GM18511 (cell line): ENCODE results near the gene TCL1B.
"Not testable (repeated sequence)": the region's sequence is repeated elsewhere in the genome, so short reads cannot be mapped to it uniquely, and the experiment has no call there.

ENCODE experiments used
- ATAC-seq: cut with Tn5 transposase; IDR thresholded peaks from one replicate; pipeline ENCODE4 v1.9.1; 2021; ENCODE audit warnings: mild to moderate bottlenecking, moderate library complexity; ENCODE audit not compliant: unreplicated experiment

Gene TCL1B

GRCh38 chr14:95685978-95686922, at the start of gene TCL1B:
Gene TCL1B, plus strand, starts transcription at chr14:95686426. Its CDS starts 42 bp downstream, at chr14:95686468.
- no peak for ATAC-seq

GRCh38 chr14:95644981-95645380, 41.2 kb upstream of the TCL1B start:
- ATAC-seq: no peak

GRCh38 chr14:95645389-95645996, 40.7 kb upstream of the TCL1B start:
- no peak for ATAC-seq

GRCh38 chr14:95647926-95648325, 38.3 kb upstream of the TCL1B start:
- no peak for ATAC-seq

- no peak for ATAC-seq
Measured at GRCh38 chr14:95649230-95649629, 37.0 kb upstream of the TCL1B start.

- ATAC-seq: no peak
Measured at GRCh38 chr14:95651028-95651427, 35.2 kb upstream of the TCL1B start.

- ATAC-seq: no peak
Measured at GRCh38 chr14:95651821-95652583, 34.2 kb upstream of the TCL1B start.

- peak; percentile 65 for ATAC-seq
Measured at GRCh38 chr14:95652690-95653089, 33.5 kb upstream of the TCL1B start.

- no peak for ATAC-seq
Measured at GRCh38 chr14:95655461-95655860, 30.8 kb upstream of the TCL1B start.

GRCh38 chr14:95656634-95657033, 29.6 kb upstream of the TCL1B start:
- ATAC-seq: no peak

GRCh38 chr14:95657454-95657853, 28.8 kb upstream of the TCL1B start:
- ATAC-seq: no peak

GRCh38 chr14:95659293-95659989, 26.8 kb upstream of the TCL1B start:
- no peak for ATAC-seq

- ATAC-seq: no peak
Measured at GRCh38 chr14:95659990-95660385, 26.2 kb upstream of the TCL1B start.

GRCh38 chr14:95660651-95661515, 25.3 kb upstream of the TCL1B start:
- no peak for ATAC-seq

- ATAC-seq: peak; percentile 43
Measured at GRCh38 chr14:95662376-95663186, 23.6 kb upstream of the TCL1B start.

- peak; percentile 29 for ATAC-seq
Measured at GRCh38 chr14:95663226-95663797, 22.9 kb upstream of the TCL1B start.

- ATAC-seq: no peak
Measured at GRCh38 chr14:95664066-95664465, 22.2 kb upstream of the TCL1B start.

GRCh38 chr14:95664546-95664945, 21.7 kb upstream of the TCL1B start:
- no peak for ATAC-seq

GRCh38 chr14:95665530-95665929, 20.7 kb upstream of the TCL1B start:
- not testable (repeated sequence) for ATAC-seq
